Progenitor cell of endocrine pancreas (in vitro differentiated cells): ENCODE data around the gene MAG. TPM values are rescaled to one million over a fixed set of nuclear protein-coding genes. Genes with fewer than 3 reads are reported as not detected.

Experiments
- DNase-seq: peaks from one replicate; pipeline ENCODE4 v3.0.0; 2021; ENCODE audit warnings: low spot score; ENCODE audit not compliant: unreplicated experiment
- H3K27ac Mint-ChIP-seq: 2 replicates; pipeline ENCODE4 v1.8.0; 2021; ENCODE audit warnings: mild to moderate bottlenecking, moderate library complexity, mixed read lengths
- H3K27me3 Mint-ChIP-seq: 2 replicates; pipeline ENCODE4 v1.8.0; 2021; ENCODE audit warnings: mixed read lengths
- H3K36me3 Mint-ChIP-seq: 2 replicates; pipeline ENCODE4 v1.8.0; 2022; ENCODE audit warnings: mixed read lengths; ENCODE audit not compliant: insufficient read depth
- H3K4me1 Mint-ChIP-seq: 2 replicates; pipeline ENCODE4 v1.8.0; 2021; ENCODE audit warnings: low read depth, mixed read lengths
- H3K4me3 Mint-ChIP-seq: 2 replicates; pipeline ENCODE4 v1.8.0; 2021; ENCODE audit warnings: low read depth, mild to moderate bottlenecking, moderate library complexity, mixed read lengths
- H3K9me3 Mint-ChIP-seq: 2 replicates; pipeline ENCODE4 v1.8.0; 2021; ENCODE audit warnings: low read depth, mixed read lengths
- CTCF ChIP-seq: fragments of 200-600 bp; sonication (generic); IDR thresholded peaks from one replicate; pipeline ENCODE4 v1.5.0; 2021; ENCODE audit warnings: antibody characterized with exemption, mild to moderate bottlenecking; ENCODE audit not compliant: unreplicated experiment
- total RNA-seq: library from RNA; stranded (reverse); gene quantifications from 2 replicates; pipeline ENCODE4 v1.2.1, GENCODE V29; 2021

The MAG gene
- total RNA-seq, 1 donor from 2014 or later: 1.4 TPM

- no peak overlapping the region for H3K4me3 Mint-ChIP-seq
- no peaks in the 10 kb centered on the region for H3K36me3 Mint-ChIP-seq
- DNase-seq: no peak
- no peaks in the 10 kb centered on the region for H3K9me3 Mint-ChIP-seq
- no peak overlapping the region for H3K27ac Mint-ChIP-seq
- H3K4me1 Mint-ChIP-seq: no peaks in the 10 kb centered on the region
- peaks cover 21% of the 10 kb centered on the region for H3K27me3 Mint-ChIP-seq
- TF ChIP-seq CTCF: no peak
Observed at GRCh38 chr19:35349614-35350521, 57.9 kb downstream of the MAG start.

GRCh38 chr19:35350591-35350990, 58.6 kb downstream of the MAG start:
- TF ChIP-seq CTCF: no peak
- no peak for DNase-seq
- no peak overlapping the region for H3K27ac Mint-ChIP-seq
- H3K4me1 Mint-ChIP-seq: no peaks in the 10 kb centered on the region
- no peaks in the 10 kb centered on the region for H3K36me3 Mint-ChIP-seq
- H3K4me3 Mint-ChIP-seq: no peak overlapping the region
- peaks cover 21% of the 10 kb centered on the region for H3K27me3 Mint-ChIP-seq
- no peaks in the 10 kb centered on the region for H3K9me3 Mint-ChIP-seq

GRCh38 chr19:35351411-35352176, 59.6 kb downstream of the MAG start:
- no peak for TF ChIP-seq CTCF

GRCh38 chr19:35352177-35352447, 60.2 kb downstream of the MAG start:
- H3K4me1 Mint-ChIP-seq: peaks cover 2% of the 10 kb centered on the region
- peaks cover 12% of the 10 kb centered on the region for H3K27me3 Mint-ChIP-seq
- H3K27ac Mint-ChIP-seq: no peak overlapping the region
- no peaks in the 10 kb centered on the region for H3K36me3 Mint-ChIP-seq
- TF ChIP-seq CTCF: no peak
- no peak for DNase-seq
- H3K9me3 Mint-ChIP-seq: no peaks in the 10 kb centered on the region
- H3K4me3 Mint-ChIP-seq: no peak overlapping the region

More at GRCh38 chr19:35351411-35352176, 59.6 kb downstream of the MAG start:
- Mint-ChIP-seq H3K36me3 (no peaks in the 10 kb centered on the region), H3K4me1 (peaks cover 2% of the 10 kb centered on the region), H3K27me3 (peaks cover 17% of the 10 kb centered on the region), H3K9me3 (no peaks in the 10 kb centered on the region), H3K27ac (no peak overlapping the region), H3K4me3 (no peak overlapping the region)
- no peak for DNase-seq

GRCh38 chr19:35352448-35353304, 60.7 kb downstream of the MAG start:
- Mint-ChIP-seq H3K27ac (no peak overlapping the region), H3K4me1 (peaks cover 2% of the 10 kb centered on the region), H3K9me3 (no peaks in the 10 kb centered on the region), H3K4me3 (no peak overlapping the region), H3K36me3 (no peaks in the 10 kb centered on the region), H3K27me3 (peaks cover 6% of the 10 kb centered on the region)
- TF ChIP-seq CTCF: peak; percentile 81
- peak; percentile 65 for DNase-seq
